GM12891 (cell line): Measurements from ENCODE around the gene ACSS2.

Source experiments
- DNase-seq: peaks from one replicate; pipeline ENCODE4 v3.0.0; 2011; ENCODE audit warnings: low spot score; ENCODE audit not compliant: insufficient read length
- FAIRE-seq: peaks from 2 replicates; lab custom pipeline; 2011; peaks lifted over from hg19 to GRCh38; lab: Jason Lieb, UNC
- PAX5 ChIP-seq: IDR thresholded peaks from 2 replicates; pipeline ENCODE4 v1.6.1; 2011; ENCODE audit warnings: low read length, moderate library complexity, mild to moderate bottlenecking; ENCODE audit not compliant: insufficient read depth, severe bottlenecking
- POLR2A ChIP-seq: IDR thresholded peaks from 2 replicates; pipeline ENCODE4 v1.6.1; 2011; ENCODE audit warnings: low read depth, low read length, control low read depth
- POLR2AphosphoS5 ChIP-seq: IDR thresholded peaks from 2 replicates; pipeline ENCODE4 v1.6.1; 2011; ENCODE audit warnings: low read depth, low read length, control low read depth
- POU2F2 ChIP-seq: IDR thresholded peaks from 2 replicates; pipeline ENCODE4 v1.6.1; 2011; ENCODE audit warnings: low read depth, mild to moderate bottlenecking, control low read depth, low read length, moderate library complexity
- SPI1 ChIP-seq: IDR thresholded peaks from 2 replicates; pipeline ENCODE4 v1.6.1; 2011; ENCODE audit warnings: low read depth, low read length, control low read depth
- TAF1 ChIP-seq: IDR thresholded peaks from 2 replicates; pipeline ENCODE4 v1.6.1; 2011; ENCODE audit warnings: low read depth, low read length, control low read depth

Gene ACSS2

DNA sequence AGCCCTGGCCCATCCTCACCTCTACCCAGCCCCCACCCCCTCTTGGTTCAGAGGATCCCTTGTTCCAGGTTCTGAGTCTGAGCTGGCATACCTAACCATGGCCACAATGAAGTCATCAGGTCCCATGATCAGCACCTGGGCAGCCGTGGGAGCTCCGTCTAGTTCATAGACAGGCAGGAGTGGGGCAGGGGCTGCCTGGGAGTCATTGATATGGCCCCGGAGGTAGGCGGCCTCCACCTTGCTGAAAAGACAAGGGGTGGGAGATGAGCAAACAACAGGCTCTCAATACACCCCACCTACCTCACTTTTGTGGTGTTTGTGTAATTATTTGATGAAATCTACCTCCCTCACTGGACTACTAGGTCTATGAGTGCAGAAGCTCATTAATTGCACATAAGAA is 24.1 kb upstream of the ACSS2 start:
- no peak for DNase-seq
- TF ChIP-seq TAF1 (no peak), SPI1 (no peak), POU2F2 (no peak), PAX5 (no peak), POLR2A (no peak), POLR2AphosphoS5 (no peak)
- FAIRE-seq, result no peak

DNA sequence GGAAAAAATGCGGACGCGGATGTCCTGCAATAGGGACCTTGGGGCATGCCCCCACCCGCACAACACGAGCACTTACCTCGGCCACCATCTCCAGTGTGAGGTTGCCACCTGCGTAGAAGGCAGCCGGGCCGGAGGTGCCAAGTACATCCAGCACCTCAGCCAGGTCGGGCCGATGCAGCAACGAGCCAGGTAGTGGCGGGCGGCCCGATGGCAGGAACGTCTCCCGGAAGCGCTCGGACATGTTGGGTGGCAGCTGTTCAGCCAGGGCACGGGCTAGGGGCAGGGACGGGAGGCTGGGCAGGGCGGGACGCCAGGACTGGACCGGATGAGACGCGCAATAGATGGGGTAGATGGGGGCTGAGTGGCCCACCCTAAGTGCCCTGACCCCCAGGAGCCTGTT is 17.0 kb upstream of the ACSS2 start:
- FAIRE-seq (no peak), DNase-seq (no peak)
- TF ChIP-seq POU2F2, result no peak
- no peak for TF ChIP-seq POLR2A
- no peak for TF ChIP-seq POLR2AphosphoS5
- no peak for TF ChIP-seq PAX5

DNA sequence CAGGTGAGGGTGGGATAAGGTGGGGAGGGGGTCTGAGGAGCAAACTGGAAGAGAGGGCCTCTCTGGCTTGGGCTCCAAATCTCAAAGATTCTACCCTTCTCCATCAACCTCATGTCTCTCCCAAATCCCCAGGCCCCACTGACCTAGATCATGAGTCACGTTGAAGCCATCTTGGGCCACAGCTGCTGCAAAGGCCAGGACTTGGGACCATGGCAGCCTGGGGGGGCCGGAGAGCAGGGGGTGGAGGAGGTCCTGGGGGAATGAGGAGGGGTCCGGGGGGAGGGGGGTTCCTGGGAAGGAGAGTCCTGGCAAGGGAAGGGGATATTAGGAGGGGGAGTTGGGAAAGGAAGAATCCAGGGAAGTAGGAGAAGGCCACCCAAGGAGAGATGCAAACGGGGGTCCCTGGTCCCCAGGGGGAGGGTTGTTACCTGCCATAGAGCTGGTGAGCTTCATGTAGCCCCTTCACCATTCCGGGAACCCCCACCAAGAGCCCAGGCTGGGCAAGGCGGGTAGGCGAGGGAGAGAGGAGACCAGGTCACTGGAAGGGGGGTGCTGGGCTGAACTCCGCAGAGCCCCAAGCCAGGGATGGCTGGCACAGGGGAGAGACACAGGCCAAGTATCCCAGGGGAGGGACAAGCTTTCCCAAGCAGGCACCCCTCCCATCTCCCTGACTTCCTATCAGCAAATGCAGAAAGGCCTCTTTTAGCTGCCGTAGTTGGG is 16.4 kb upstream of the ACSS2 start:
- DNase-seq, result no peak
- FAIRE-seq, result no peak
- TF ChIP-seq POLR2AphosphoS5 (no peak), TAF1 (no peak), SPI1 (no peak), POU2F2 (no peak), POLR2A (no peak), PAX5 (no peak)

DNA sequence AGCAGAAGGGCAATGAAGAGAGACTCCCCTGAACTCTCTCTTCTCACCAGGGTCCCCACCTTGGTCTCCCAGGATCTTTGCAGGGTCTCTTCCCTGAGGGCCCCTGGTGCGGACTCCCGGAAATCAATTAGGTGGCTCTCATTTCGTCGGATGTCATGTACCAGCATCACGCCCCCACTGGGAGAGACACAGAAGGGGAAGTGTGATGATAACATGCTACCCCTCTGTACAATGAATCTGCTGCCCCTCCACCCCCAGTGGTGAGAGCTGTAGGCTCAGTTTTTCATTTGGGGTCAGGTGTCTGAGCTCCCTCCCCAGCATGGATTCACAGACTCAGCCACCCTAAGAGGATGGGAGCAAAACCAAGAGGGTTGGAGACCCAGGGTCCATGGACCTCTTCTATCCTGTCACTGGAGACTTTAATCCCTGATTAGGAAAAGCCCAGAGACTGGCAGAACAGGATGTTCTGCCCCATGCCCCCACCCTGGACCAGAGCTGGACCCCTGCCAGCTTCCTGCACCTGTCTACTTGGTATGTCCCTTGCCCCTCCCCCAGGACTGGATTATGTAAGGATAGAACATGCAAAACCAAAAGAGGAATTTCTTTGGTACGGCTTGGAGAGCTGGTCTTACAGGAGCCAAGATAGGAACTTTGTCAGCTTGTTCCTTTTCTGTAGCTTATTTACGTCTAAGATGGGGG is 14.9 kb upstream of the ACSS2 start:
- DNase-seq (no peak), FAIRE-seq (no peak)
- no peak for TF ChIP-seq POLR2AphosphoS5
- TF ChIP-seq POLR2A, result no peak
- no peak for TF ChIP-seq POU2F2
- TF ChIP-seq PAX5, result no peak
- TF ChIP-seq SPI1, result no peak
- TF ChIP-seq TAF1, result no peak

DNA sequence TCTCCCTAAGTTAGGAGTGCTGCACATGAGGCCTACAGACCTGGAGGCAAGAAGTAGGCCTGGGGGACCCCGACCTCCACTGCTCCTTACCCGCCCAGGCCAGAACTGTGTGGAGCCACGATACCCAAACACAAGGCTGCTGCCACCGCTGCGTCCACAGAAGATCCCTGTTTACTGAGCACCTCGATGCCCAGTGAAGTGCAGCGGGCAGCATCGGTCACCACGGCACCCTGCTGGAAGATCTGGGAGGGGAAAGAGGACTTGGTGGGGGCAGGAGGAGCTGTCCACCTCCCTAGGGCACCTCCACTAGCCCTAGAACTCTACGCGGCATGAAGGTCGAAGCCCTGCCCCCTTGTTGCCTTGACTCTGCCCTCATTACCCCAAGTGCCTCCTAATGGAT is 13.7 kb upstream of the ACSS2 start:
- no peak for TF ChIP-seq SPI1
- TF ChIP-seq POU2F2, result no peak
- no peak for TF ChIP-seq TAF1
- TF ChIP-seq POLR2A, result no peak
- no peak for TF ChIP-seq POLR2AphosphoS5
- no peak for TF ChIP-seq PAX5
- FAIRE-seq, result no peak

DNA sequence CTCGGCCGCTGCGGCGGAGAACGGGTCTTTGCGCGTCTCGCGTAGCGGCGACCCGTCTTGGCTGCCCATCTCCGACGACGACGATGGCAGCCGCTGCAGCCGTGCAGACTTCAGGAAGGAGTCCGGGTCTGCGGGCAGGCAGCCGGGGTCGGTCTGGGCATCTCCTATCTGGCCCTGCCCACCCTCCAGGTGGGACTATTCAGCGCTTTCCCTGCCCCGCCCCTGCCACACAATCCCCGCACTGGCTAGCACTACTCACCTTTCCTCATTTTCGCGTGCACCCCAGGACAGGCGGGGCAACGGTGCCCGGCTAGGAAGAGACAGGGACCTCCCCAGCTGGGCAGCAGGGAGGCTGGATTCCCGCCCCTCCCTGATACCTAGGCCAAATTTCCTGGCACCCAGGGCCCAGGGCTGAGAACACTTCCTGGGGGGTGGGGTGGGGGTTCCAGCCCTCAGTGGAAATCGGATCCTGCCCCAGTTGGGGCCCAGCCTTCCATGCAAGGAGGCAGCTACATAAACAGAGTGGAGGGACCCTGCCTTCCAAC is 12.9 kb upstream of the ACSS2 start:
- TF ChIP-seq POLR2AphosphoS5 (no peak), POU2F2 (no peak)
- no peak for DNase-seq
- no peak for FAIRE-seq

More for the DNA sequence above, 13.7 kb upstream of the ACSS2 start:
- DNase-seq, result no peak

DNA sequence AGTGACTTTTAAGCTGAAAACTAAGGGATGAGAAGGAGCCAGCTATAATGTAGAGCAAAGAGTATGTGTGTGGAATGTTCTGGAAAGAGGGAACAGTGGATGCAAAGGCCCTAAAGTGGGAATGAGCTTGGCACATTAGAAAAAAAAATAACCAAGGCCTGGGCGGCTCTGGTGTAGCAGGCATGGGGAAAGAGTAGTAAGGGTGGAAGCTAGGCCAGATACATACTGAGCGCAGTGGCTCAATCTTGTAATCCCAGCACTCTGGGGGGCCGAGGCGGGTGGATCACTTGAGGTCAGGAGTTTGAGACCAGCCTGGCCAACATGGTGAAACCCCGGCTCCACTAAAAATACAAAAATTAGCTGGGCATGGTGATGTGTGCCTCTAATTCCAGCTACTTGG is 12.2 kb upstream of the ACSS2 start:
- TF ChIP-seq POLR2A (no peak), PAX5 (no peak), SPI1 (no peak), POLR2AphosphoS5 (no peak), TAF1 (no peak), POU2F2 (no peak)
- no peak for FAIRE-seq
- DNase-seq, result no peak

DNA sequence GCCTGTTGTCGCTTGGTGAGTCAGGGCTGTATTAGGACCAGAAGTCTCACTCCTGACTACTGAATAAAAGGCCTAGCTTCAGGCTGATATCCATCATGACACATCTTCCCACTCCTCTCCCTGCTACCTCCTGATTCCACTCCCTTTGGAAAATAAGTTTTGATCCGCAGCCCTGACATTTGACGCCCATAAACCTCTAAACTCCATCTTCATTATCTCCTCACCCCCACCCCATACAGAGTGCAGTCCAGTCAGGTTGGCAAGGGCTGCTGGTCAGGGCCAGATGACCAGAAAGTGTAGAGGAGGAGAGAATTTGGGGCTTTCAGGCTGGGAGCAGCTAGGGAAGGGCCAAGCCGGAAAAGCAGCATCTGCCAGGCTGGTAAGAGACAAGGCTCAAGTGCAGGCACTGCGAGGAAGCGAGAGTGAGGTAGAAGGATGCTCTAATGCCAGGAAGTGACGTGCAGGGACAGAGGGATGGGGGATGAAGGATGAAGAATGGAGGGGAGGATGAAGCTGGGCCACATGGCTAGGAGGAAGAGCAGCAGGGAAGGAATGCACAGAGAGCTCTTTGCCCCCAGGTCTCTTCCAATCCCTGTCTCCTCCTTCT is 5.0 kb upstream of the ACSS2 start:
- DNase-seq (no peak), FAIRE-seq (no peak)
- TF ChIP-seq POLR2A (no peak), POLR2AphosphoS5 (no peak), POU2F2 (no peak), TAF1 (no peak), SPI1 (no peak), PAX5 (no peak)

DNA sequence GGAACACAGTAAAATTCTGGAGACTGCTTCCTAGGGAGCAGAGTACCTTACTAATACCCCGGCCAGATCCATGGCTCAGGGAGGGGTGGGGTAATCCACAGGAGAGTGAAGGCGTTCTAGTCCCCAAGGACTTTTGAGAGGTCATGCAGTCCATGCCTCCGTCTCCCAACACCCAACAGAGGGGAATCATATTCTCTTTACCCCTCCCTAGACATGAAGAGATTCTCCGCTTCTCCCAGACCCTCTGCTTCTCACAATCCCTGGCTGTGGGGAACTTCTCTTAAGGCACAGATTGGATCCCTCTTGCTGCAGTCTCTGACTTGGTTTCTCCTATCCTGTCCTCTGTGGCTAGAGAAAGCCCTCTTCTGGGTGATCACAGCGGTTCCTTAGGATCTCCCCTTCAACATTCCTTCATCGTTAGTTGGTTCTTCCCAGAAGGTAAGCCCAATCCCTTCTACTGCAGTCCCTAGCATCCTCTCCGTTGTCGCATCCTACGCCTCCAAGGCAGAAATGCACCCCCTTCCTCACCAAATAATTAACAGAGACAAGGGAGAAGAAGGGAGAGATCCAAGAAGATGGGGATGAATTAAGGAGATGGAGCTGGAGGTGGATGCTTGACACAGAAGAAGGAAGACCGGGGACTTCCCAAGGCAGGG is 4.3 kb upstream of the ACSS2 start:
- TF ChIP-seq SPI1 (no peak), PAX5 (no peak), POLR2AphosphoS5 (no peak), POU2F2 (no peak), TAF1 (no peak), POLR2A (no peak)
- FAIRE-seq, result no peak
- DNase-seq, result no peak
